Upper lobe of right lung (tissue), 1 donor: ENCODE measurements around the gene MAP2K7. TPM values are rescaled to one million over a fixed set of nuclear protein-coding genes. Genes with fewer than 3 reads are reported as not detected.

ENCODE experiments used
- ATAC-seq: fragments of 200-7000 bp; cut with Tn5 transposase; one replicate; pipeline ENCODE4 v1.9.1; 2020; ENCODE audit warnings: mild to moderate bottlenecking, moderate library complexity
- DNase-seq: peaks from one replicate; pipeline ENCODE4 v3.0.0-alpha.2; 2020
- H3K27ac ChIP-seq: fragments of 200-600 bp; one replicate; pipeline ENCODE4 v1.8.0; 2022
- H3K27me3 ChIP-seq: fragments of 200-600 bp; one replicate; pipeline ENCODE4 v1.8.0; 2022; ENCODE audit warnings: mild to moderate bottlenecking
- H3K36me3 ChIP-seq: fragments of 200-600 bp; one replicate; pipeline ENCODE4 v1.8.0; 2022
- H3K4me1 ChIP-seq: fragments of 200-600 bp; one replicate; pipeline ENCODE4 v1.8.0; 2022
- H3K4me3 ChIP-seq: fragments of 200-600 bp; one replicate; pipeline ENCODE4 v1.8.0; 2022; ENCODE audit warnings: mild to moderate bottlenecking
- H3K9me3 ChIP-seq: fragments of 200-600 bp; one replicate; pipeline ENCODE4 v1.8.0; 2022
- intact Hi-C: fragments of 100-400 bp; cut with DNase I; formaldehyde crosslinking; loops from one replicate; pipeline ENCODE4 v1.11.0; 2022
- total RNA-seq: library from RNA; stranded (reverse); fragmentation: NEBNext Ultra II Directional; extraction: Animal tissue kit (Norgen Biotek cat#: 25700); gene quantifications from one replicate; pipeline ENCODE4 v1.2.1, GENCODE V29; 2021
- TF ChIP-seq, protein P1 (sequence below): fragments of 200-600 bp; IDR thresholded peaks from one replicate; pipeline ENCODE4 v1.8.0; 2022; ENCODE audit warnings: antibody characterized with exemption
- donor health status: DM: no; HTN: yes; CAD: no; lungs with severe emphysema.

MAP2K7 gene
- total RNA-seq, 1 donor from 2014 or later = 36.4 TPM

GRCh38 chr19:7900401-7900870 lies 3.2 kb upstream of the MAP2K7 start:
- no peak for DNase-seq
- TF ChIP-seq, protein P1, sequence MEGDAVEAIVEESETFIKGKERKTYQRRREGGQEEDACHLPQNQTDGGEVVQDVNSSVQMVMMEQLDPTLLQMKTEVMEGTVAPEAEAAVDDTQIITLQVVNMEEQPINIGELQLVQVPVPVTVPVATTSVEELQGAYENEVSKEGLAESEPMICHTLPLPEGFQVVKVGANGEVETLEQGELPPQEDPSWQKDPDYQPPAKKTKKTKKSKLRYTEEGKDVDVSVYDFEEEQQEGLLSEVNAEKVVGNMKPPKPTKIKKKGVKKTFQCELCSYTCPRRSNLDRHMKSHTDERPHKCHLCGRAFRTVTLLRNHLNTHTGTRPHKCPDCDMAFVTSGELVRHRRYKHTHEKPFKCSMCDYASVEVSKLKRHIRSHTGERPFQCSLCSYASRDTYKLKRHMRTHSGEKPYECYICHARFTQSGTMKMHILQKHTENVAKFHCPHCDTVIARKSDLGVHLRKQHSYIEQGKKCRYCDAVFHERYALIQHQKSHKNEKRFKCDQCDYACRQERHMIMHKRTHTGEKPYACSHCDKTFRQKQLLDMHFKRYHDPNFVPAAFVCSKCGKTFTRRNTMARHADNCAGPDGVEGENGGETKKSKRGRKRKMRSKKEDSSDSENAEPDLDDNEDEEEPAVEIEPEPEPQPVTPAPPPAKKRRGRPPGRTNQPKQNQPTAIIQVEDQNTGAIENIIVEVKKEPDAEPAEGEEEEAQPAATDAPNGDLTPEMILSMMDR = no peak

DNA sequence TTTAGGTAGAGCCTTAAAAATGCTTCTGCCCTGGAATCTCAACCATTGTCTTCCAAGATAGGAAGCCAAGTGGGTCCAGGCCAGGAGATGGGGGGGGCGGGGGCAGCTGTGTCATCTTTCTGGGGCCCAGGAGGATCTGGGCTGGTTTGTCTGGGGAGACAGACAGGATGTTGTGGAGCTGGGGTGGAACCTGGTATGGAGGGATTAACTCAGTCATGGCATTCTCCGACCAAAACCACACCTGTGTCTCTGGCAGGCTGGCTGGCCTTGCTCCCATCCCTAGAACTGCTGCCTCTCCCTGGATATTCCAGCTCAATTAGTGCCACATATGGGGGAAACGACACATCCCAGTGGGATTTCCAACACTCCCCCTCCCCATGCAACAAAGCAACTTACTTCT lies 2.7 kb upstream of the MAP2K7 start:
- no peaks in the 10 kb centered on the region for H3K9me3 ChIP-seq
- no peak overlapping the region for H3K27ac ChIP-seq
- no peaks in the 10 kb centered on the region for H3K27me3 ChIP-seq
- ATAC-seq (no peak), DNase-seq (no peak)
- H3K4me1 ChIP-seq = peaks cover 22% of the 10 kb centered on the region
- TF ChIP-seq, protein P1 = no peak
- no peak overlapping the region for H3K4me3 ChIP-seq
- H3K36me3 ChIP-seq = no peaks in the 10 kb centered on the region
- intact Hi-C loops = no loop called here

More at GRCh38 chr19:7900401-7900870, 3.2 kb upstream of the MAP2K7 start:
- no peaks in the 10 kb centered on the region for H3K9me3 ChIP-seq
- no peak overlapping the region for H3K4me3 ChIP-seq
- H3K27ac ChIP-seq = no peak overlapping the region
- H3K36me3 ChIP-seq = no peaks in the 10 kb centered on the region
- intact Hi-C loops = no loop called here
- no peak for ATAC-seq
- H3K4me1 ChIP-seq = peaks cover 18% of the 10 kb centered on the region
- no peaks in the 10 kb centered on the region for H3K27me3 ChIP-seq

GRCh38 chr19:7901337-7901736 lies 2.3 kb upstream of the MAP2K7 start:
- Histone ChIP-seq H3K4me3 (no peak overlapping the region), H3K4me1 (peaks cover 22% of the 10 kb centered on the region), H3K9me3 (no peaks in the 10 kb centered on the region), H3K27ac (no peak overlapping the region), H3K27me3 (no peaks in the 10 kb centered on the region), H3K36me3 (no peaks in the 10 kb centered on the region)
- ATAC-seq (no peak), DNase-seq (no peak)
- TF ChIP-seq, protein P1 = no peak
- intact Hi-C loops = no loop called here

GRCh38 chr19:7902796-7903243 lies 857 bp upstream of the MAP2K7 start:
- intact Hi-C loops = no loop called here
- H3K4me3 ChIP-seq = peak overlapping the region; percentile 82
- ATAC-seq (peak; percentile 1), DNase-seq (no peak)
- peaks cover 22% of the 10 kb centered on the region for H3K4me1 ChIP-seq
- H3K27me3 ChIP-seq = no peaks in the 10 kb centered on the region
- no peaks in the 10 kb centered on the region for H3K36me3 ChIP-seq
- TF ChIP-seq, protein P1 = no peak
- peak overlapping the region; percentile 84 for H3K27ac ChIP-seq
- no peaks in the 10 kb centered on the region for H3K9me3 ChIP-seq

GRCh38 chr19:7904074-7905020 lies 670 bp downstream of the MAP2K7 start:
- intact Hi-C loops = no loop called here
- Histone ChIP-seq H3K36me3 (peaks cover 1% of the 10 kb centered on the region), H3K27me3 (no peaks in the 10 kb centered on the region), H3K4me3 (peak overlapping the region; percentile 82), H3K27ac (peak overlapping the region; percentile 74), H3K4me1 (peaks cover 22% of the 10 kb centered on the region), H3K9me3 (no peaks in the 10 kb centered on the region)
- TF ChIP-seq, protein P1 = no peak
- peak; percentile 85 for DNase-seq
- peak; percentile 61 for ATAC-seq
